HG03575 (cell line): ENCODE results near the gene USP25.

ENCODE experiments used
- ATAC-seq: cut with Tn5 transposase; IDR thresholded peaks from one replicate; pipeline ENCODE4 v1.9.1; 2021; ENCODE audit not compliant: unreplicated experiment, insufficient number of reproducible peaks, low FRiP score; ENCODE audit errors: extremely low read depth

The USP25 gene

DNA sequence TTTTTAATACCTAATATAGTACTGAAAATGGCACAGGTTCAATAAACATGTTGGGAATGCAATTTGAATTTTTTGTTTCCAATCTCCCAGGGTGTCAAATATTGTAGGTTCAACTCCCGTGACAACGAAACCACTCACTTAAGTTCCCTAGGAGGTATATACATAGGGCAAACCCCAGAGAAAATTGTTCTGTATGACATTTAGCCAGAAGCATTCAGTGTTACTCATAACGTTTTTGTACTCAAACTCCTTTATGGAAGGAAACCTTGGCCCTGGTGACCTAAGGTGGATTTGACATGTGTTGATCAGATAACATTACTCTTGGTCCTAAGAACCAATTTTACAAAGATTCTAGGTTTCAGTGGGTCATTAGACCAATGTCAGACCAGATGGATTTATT, 110.6 kb downstream of the USP25 start:
- ATAC-seq: no peak

DNA sequence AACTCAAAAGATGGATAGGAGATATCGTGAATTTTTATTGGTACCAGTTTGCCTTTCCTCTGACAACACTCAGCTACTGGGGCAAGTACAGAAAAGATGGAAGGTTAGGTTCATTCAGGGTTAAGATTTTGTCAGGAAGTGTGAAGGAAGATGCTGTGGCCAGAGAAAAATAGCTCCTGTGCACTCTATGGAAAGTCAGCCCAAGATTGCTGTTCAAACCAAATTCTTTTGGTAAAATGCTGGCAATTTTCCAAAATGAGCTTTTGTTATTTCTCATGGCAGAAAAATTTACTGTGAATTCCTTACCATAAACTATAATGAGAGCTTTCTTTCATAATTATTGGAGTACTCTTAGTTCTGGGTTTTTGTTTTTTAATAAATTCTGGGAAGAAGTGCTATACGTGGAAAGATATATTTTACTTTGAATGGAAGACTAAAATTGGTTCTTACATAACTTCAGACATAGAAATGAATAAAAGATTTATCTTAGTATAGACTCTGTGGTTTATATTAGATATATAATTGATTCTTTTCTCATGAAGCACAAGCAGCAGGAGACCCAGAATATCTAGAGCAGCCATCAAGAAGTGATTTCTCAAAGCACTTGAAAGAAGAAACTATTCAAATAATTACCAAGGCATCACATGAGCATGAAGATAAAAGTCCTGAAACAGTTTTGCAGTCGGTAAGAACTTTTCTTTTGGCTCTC, 112.2 kb downstream of the USP25 start:
- ATAC-seq: no peak

DNA sequence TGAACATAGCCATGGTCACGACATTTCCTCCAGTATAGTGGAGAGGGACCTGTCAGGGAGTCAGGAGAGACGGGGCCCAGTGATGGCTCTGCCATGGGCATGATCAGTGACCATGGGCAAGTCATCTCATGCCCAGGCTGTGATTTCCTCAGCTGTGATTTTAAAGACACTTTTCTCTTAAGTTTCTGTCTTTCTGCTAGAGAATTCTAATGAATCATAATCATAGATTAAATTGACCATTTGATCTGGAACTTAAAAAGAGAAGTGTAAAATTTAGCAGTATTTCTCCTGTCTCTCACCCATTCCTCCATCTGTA, 112.7 kb downstream of the USP25 start:
- ATAC-seq: no peak

DNA sequence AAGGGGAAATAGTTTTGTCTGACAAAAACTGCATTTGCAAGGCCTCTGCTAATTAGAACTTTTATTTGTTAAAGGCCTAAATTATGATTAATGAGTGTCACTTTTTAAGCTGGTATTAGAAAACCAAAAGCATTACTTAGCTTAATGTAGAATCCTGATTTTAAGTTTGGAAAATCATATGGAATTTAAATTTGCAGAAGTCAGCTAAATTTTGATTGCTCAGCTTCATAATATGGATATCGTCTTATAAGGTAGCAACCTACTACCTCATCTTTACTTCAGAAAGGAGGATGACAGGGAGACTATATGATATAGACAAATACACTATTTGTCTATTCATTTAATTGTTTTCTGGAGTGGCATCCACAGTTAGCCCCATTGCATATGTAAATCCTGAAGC, 114.0 kb downstream of the USP25 start:
- no peak for ATAC-seq

DNA sequence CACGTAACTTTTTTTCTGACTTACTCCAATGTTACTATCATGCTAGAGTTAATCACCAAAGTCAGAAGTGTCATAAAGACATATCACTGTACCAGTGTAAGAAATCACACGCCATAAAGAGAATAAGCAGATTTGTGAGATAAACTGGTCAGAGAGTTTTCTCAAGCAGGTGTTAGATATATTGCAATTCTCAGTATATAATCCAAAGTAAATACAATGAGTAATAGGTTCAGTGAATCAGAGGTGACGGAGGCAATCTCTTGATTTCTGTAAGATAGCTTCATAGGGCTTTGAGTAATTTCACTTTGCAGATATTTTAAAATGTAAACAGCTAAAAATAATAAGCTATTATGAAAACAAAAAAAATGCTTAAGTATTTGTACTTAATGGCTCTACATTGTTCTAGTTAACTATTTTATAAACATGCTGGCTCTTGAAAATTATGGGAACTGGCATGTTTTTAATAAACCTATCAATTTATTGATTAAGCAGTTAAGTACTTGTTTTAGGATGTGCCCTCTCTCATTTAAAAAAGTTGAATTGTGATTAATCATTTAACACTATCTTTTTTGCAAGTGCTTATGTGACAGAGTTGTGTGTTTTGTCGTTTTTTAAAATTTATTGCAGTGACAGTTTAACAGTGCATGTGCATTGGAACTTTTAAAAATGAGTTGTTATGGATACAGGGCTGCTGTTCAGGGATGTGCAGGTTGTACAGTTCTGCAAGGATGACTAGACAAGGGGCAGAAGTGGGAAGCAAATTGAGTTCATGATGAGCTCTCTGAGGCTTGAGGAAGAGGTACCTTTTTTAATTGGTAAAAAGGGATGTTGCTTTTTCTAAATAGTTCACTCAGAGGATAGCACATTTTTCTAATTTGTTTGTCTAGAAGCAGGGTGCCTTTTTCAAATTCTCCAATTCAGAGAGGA, 119.1 kb downstream of the USP25 start:
- no peak for ATAC-seq

DNA sequence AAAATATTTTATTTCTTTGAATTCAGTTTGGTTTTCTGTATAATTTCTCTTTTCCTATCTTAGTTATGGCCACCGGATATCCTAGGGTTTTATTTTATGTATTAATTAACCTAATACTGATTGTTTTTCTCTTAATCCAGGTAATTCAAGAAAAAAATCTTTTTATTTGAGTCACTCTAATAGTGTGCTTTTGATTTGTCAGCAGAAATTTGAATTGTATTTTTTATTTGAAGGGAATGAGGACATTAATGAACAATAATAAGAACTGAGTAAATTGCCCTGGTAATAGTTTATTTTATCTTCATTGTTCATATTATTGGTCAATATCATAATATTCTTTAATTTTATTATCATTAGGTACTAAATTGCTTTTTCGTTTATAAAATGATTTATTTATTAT, 120.1 kb downstream of the USP25 start:
- no peak for ATAC-seq

DNA sequence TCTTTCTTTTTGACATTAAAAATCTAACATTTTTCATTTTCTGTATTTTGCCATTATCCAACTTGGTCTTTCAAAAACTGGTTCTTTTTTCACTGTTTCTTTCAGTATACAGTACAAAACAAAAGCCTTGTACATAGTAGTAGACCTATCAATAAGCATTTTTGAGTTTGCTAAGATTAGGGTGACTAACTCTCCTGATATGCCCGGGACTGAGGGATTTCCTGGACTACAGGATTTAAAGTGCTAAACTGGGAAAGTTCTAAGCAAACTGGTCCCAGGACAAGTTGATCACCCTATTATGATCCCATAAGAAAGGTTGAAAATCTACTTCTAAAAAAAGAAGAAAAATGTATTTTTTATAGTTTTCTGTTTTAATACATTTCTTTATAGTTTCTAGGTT, 120.9 kb downstream of the USP25 start:
- no peak for ATAC-seq

DNA sequence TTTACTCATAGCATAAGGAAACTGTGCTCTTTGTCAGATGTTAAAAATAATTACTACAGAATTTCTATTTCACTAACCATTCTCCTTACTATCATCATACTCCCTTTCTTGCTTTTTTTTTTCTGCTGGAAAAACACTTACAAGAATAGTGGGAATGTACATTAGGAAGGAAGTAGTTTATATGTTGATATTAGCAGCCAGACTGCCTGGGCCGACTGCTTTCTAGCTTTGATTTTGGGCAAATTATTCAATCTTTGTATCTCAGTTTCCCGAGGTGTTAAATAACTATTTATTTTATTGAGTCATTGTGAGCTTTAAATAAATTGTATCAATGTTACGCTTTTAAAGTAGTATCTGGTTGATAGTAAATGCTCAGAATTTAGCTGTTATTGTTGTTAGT, 122.4 kb downstream of the USP25 start:
- no peak for ATAC-seq

DNA sequence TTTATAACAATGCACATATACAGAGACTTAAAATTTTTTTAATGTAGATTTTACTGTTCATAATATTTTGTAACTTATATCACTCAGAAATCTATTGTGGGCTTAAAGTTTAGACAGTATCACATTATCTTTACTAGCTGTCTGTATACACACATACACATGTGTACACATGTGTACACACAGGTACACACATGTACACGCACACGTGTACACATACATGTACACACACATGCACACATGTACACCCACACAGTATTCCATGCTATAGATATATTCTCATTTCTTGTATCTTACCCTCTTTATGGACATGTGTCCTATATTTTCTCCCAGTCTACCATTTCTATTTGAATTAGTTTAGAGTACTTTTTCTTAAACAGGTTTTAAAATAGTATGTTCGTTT, 123.3 kb downstream of the USP25 start:
- ATAC-seq: no peak

DNA sequence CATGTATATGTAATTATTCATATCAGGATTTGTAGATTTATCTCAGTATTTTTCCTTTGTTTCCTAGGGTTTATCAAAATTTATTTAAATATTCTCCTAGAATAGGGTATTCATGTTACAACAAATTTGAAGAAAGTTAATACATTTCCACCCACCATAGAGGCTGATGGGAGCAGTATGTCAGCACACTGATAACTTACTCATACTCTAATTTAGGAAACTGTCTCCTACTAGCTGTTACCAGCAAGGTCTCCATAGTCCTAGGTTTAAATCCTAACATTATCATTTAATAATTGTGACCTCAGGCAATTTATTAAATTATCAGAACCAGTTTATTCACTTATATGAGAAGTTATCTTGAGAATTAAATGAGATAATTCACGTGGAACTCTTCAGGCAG, 127.0 kb downstream of the USP25 start:
- ATAC-seq: no peak

DNA sequence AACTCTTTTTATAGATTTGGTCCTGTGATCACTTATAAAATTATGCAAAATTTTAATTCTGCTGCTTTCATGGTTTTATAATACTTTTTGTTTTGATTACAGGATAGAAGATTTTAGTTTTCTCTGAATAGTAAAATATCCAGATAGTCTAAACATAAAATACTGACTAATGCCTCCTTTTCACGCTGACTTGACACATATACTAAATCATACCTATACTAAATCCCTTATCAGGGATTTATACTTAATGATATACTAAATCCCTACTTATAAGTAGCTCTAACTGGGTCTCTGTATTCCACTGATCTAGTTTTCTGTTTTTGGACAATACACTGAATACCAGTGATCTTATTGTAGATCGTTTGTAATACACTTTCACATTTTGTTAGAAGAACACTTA, 128.0 kb downstream of the USP25 start:
- ATAC-seq: no peak

DNA sequence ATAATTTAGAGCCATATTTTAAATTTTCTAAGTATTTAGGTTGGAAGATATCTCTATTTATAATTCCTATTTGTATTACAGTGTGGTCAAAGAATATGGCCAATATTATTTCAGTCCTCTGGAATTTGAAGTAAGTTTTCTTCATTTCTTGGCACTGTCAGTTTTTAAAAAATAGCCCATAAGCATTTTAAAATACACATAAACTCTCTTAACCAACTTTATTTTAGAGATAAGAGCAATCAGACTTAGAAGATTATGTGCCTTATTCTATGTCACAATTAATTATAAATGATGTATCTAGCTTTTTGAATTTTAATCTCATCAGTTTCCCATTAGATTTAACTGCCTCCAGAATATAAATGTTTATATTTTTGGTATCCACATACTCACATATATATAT, 130.8 kb downstream of the USP25 start:
- ATAC-seq: no peak

DNA sequence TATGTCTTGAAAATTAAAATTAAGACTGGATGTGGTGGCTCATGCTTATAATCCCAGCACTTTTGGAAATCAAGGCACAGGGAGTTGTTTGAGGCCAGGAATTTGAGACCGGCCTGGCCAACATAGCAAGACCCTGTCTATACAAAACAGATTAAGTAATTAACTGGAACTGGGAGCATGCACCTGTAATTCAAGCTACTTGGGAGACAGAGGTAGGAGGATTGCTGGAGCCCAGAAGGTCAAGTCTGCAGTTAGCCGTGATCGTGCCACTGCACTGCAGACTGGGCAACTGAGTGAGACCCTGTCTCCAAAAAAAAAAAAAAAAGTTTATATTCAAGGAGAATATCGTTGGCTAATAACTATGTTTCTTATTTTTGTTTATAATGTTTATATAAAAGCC, 139.2 kb downstream of the USP25 start:
- no peak for ATAC-seq

DNA sequence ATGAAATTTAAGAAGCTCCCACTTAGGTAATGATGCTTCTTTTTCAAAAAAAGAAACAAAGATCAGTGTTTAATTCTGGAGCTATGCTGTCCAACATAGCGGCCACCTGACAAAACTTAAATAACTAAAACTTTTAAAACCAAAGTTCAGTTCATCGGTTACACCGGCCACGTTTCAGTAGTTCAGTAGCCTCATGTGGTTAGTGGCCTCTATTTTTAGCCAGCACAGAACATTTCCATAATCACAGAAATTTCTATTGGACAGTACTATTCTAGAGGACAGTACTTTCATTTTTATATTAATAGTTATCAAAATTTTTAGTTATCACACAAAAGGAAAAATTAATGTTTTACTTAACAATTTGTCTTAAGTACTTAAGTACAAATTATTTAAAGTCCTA, 141.0 kb downstream of the USP25 start:
- ATAC-seq: no peak

DNA sequence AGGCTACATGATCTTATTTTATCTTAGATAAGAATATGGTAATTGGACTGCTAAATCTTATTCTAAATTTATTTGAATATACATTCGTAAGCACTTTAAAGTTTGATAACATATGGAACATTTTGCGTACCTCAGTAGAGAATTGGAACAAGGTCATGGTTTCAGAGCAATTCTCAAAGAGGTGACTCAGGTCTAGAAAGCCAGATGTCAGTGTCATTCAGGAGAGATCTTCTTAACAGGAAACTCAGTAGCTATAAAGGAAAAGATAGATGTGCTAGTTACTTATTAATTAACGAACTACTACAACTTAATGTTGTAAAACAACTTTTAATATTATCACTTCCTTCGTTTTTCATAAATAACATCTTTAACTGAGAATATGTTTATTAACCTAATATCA, 142.5 kb downstream of the USP25 start:
- no peak for ATAC-seq

DNA sequence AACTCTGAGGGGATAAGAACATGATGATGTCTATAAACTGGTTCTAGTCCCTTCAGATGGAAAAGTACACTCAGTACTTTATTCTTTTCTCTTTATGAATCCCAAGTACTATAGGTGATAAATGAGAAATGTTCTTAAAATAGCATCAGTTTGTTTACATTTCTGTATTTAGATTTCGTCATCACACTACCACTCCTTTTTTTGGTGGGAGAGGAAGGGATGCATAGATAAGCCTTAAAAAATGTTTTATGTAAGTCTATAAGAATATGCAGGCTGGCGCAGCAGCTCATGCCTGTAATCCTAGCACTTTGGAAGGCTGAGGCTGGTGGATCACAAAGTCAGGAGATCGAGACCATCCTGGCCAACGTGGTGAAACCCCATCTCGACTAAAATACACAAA, 144.8 kb downstream of the USP25 start:
- no peak for ATAC-seq

DNA sequence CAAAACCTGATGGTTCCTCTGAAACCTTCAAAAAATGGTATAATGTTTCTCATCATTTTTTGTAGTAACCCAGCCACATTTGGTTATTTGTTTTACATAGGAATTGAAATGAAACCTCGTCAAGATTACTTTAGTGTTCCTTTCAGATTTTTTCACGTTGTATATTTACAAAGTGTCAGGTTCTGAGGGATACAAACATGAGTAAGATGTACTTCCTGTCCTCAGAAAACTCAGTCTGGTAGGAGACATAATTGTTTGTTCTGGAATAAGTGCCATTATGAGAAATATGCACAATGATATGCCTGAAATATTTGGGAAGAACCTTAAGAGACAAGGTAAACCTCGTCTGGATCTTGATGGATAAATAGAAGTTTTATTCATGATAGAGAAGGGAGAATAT, 145.5 kb downstream of the USP25 start:
- ATAC-seq: no peak

DNA sequence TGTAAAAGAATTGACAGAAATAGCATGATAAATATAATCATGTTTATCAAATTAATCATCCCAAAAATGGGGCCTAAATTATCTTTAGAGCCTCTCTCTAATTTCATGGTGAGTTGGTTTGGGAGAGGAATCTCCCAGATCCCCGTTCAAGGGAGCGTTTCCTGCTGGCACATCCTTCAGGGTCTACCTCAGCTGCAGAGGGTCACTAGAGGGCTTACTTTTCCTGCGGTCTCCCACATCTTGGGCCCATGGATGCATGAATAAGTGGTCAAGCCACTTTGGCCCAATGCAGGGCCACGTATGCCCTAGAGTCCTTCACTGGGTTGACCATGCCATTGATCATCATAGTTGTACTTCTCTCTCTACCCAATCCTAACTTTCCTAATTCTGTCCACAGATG, 164.1 kb downstream of the USP25 start:
- ATAC-seq: no peak

DNA sequence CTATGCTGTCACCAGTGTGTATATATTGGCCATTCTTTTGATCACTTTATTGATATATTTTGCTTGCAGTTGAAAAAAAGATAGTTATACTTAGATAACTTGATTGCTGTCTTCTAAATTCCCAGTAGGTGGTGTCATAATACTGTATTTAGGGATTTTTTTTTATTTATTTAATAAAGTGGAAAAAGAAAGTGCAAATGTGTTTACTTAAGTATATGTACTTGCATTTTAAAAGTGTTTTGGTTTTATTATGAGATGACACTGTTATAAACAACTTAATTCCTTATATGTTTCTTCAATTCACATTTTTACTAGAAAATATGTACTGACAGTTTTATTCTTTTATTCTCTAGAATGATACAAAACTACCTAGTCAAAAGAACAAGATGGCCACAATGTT, 164.8 kb downstream of the USP25 start:
- ATAC-seq: no peak

DNA sequence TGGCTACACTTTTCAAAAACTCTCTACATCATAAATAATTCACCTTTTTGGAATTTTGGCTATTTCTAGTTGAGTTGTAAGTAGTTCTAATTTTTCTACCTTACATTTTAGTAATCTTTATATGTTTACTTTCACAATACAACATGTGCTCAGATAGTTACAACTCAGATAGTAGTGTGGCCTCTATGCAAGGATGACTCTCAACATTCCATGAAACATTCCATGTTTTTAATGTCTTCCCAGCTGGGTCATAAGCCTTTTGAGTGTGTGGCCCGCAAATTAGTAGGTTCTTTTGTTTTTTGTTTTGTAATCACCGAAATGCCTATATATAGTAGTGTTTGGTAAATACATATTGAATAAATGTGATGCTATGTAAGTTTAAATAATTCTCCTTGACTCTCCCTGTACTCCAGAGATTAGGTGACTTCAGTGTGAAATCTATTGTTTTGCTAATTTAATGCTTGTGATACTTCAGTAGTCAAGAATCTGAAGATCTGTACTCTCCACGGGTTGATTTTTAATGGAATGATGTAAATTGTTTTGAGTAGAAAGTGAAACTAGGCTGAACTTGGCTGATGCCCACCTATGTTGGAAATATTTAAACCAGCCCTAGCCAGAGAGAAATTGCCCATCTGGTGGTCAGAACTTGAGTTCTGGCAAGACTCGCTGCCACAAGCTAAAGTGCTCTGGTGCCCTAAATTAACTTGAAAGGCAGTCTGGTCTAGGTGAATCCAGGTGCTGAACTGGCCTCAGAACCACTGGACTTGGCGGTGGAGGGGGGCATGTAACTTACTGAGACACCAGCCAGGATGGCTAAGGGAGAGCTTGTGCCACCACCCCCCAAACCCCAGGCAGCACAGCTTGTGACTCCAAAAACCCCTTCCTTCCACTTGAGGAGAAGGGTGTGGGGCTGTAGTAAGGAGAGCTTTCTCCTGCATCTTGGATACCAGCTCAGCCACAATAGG, 165.6 kb downstream of the USP25 start:
- ATAC-seq: no peak
